Ascending aorta (tissue), 2 donors: Measurements from ENCODE around the gene CDT1. TPM values are rescaled to one million over a fixed set of nuclear protein-coding genes. Genes with fewer than 3 reads are reported as not detected.

Experiments
- DNase-seq, 2 donors: peaks; one replicate each; pipeline ENCODE4 v3.0.0-alpha.2; 2019; ENCODE audit warnings: low spot score in 2 of 2
- H3K27ac ChIP-seq, 2 donors: fragments of 200-600 bp; sonication (generic); one replicate each; pipeline ENCODE4 v1.5.1; 2016 to 2017; ENCODE audit warnings: mild to moderate bottlenecking in 1 of 2
- H3K27me3 ChIP-seq: fragments of 200-600 bp; sonication (generic); one replicate; pipeline ENCODE4 v1.5.1; 2017
- H3K36me3 ChIP-seq, 2 donors: fragments of 200-600 bp; sonication (generic); one replicate each; pipeline ENCODE4 v1.5.1; 2016
- H3K4me1 ChIP-seq, 2 donors: fragments of 200-600 bp; sonication (generic); one replicate each; pipeline ENCODE4 v1.5.1; 2016 to 2017; ENCODE audit warnings: mild to moderate bottlenecking in 1 of 2
- H3K4me3 ChIP-seq, 2 donors: fragments of 200-600 bp; sonication (generic); one replicate each; pipeline ENCODE4 v1.5.1; 2016 to 2017; ENCODE audit warnings: mild to moderate bottlenecking in 1 of 2
- H3K9me3 ChIP-seq, 2 donors: fragments of 200-600 bp; sonication (generic); one replicate each; pipeline ENCODE4 v1.5.1; 2016
- CTCF ChIP-seq, 3 experiments: fragments of 200-600 bp in 2 of 3; fragments of 450-650 bp in 1 of 3; sonication (generic) in 2 of 3; IDR thresholded peaks; one replicate each; pipeline ENCODE4 v1.5.1; 2016 to 2019; ENCODE audit warnings: antibody characterized with exemption in 3 of 3, mild to moderate bottlenecking in 1 of 3, moderate library complexity in 1 of 3
- intact Hi-C: fragments of 100-400 bp; cut with DNase I; formaldehyde crosslinking; loops from one replicate; pipeline ENCODE4 v1.15.1; 2023
- total RNA-seq: library from RNA; depleted of rRNA; stranded (reverse); fragments of >200 nt; gene quantifications from one replicate; pipeline ENCODE4 v1.1.0, GENCODE V29; 2016

CDT1 gene
- total RNA-seq, 1 donor from 2014 or later = not detected

- intact Hi-C loops = no loop called here
- H3K4me3 ChIP-seq = no peak overlapping the region
- TF ChIP-seq CTCF (IDR thresholded peaks at IDR 0.05) = no peak
- H3K4me1 ChIP-seq = peaks cover 0 to 3% of the 10 kb centered on the region in 2 donors
- H3K27me3 ChIP-seq = no peaks in the 10 kb centered on the region
- H3K36me3 ChIP-seq = no peaks in the 10 kb centered on the region
- H3K9me3 ChIP-seq = no peaks in the 10 kb centered on the region
- no peak for DNase-seq
- H3K27ac ChIP-seq = no peak overlapping the region
These were observed 11.5 kb upstream of the CDT1 start for GRCh38 chr16:88792078-88792550.

- Histone ChIP-seq H3K27me3 (no peaks in the 10 kb centered on the region), H3K4me3 (no peak overlapping the region), H3K9me3 (no peaks in the 10 kb centered on the region), H3K4me1 (peaks cover 0 to 3% of the 10 kb centered on the region in 2 donors), H3K36me3 (no peaks in the 10 kb centered on the region), H3K27ac (no peak overlapping the region)
- intact Hi-C loops = no loop called here
- no peak for DNase-seq
- no peak for TF ChIP-seq CTCF (IDR thresholded peaks at IDR 0.05)
These were observed 10.8 kb upstream of the CDT1 start for GRCh38 chr16:88792668-88793250.

- H3K4me3 ChIP-seq = no peak overlapping the region
- H3K27ac ChIP-seq = no peak overlapping the region
- no peak for DNase-seq
- no peaks in the 10 kb centered on the region for H3K9me3 ChIP-seq
- TF ChIP-seq CTCF (IDR thresholded peaks at IDR 0.05) = no peak
- intact Hi-C loops = no loop called here
- H3K36me3 ChIP-seq = no peaks in the 10 kb centered on the region
- peaks cover 0 to 3% of the 10 kb centered on the region in 2 donors for H3K4me1 ChIP-seq
- no peaks in the 10 kb centered on the region for H3K27me3 ChIP-seq
These were observed 10.2 kb upstream of the CDT1 start for GRCh38 chr16:88793251-88793954.

- no peaks in the 10 kb centered on the region for H3K4me1 ChIP-seq
- H3K36me3 ChIP-seq = no peaks in the 10 kb centered on the region
- no peak overlapping the region for H3K27ac ChIP-seq
- intact Hi-C loops = no loop called here
- TF ChIP-seq CTCF (IDR thresholded peaks at IDR 0.05) = no peak
- no peaks in the 10 kb centered on the region for H3K27me3 ChIP-seq
- H3K9me3 ChIP-seq = no peaks in the 10 kb centered on the region
- DNase-seq = no peak
- no peak overlapping the region for H3K4me3 ChIP-seq
These were observed 7.3 kb upstream of the CDT1 start for GRCh38 chr16:88796278-88796677.

- intact Hi-C loops = no loop called here
- no peak for DNase-seq
- H3K4me3 ChIP-seq = no peak overlapping the region
- H3K4me1 ChIP-seq = peaks cover 0 to 2% of the 10 kb centered on the region in 2 donors
- TF ChIP-seq CTCF (IDR thresholded peaks at IDR 0.05) = no peak
- no peaks in the 10 kb centered on the region for H3K36me3 ChIP-seq
- no peak overlapping the region for H3K27ac ChIP-seq
- H3K27me3 ChIP-seq = no peaks in the 10 kb centered on the region
- H3K9me3 ChIP-seq = no peaks in the 10 kb centered on the region
These were observed 5.5 kb upstream of the CDT1 start for GRCh38 chr16:88798073-88798472.
